ENCODE data around the gene SH2B3.

Gene SH2B3

DNA sequence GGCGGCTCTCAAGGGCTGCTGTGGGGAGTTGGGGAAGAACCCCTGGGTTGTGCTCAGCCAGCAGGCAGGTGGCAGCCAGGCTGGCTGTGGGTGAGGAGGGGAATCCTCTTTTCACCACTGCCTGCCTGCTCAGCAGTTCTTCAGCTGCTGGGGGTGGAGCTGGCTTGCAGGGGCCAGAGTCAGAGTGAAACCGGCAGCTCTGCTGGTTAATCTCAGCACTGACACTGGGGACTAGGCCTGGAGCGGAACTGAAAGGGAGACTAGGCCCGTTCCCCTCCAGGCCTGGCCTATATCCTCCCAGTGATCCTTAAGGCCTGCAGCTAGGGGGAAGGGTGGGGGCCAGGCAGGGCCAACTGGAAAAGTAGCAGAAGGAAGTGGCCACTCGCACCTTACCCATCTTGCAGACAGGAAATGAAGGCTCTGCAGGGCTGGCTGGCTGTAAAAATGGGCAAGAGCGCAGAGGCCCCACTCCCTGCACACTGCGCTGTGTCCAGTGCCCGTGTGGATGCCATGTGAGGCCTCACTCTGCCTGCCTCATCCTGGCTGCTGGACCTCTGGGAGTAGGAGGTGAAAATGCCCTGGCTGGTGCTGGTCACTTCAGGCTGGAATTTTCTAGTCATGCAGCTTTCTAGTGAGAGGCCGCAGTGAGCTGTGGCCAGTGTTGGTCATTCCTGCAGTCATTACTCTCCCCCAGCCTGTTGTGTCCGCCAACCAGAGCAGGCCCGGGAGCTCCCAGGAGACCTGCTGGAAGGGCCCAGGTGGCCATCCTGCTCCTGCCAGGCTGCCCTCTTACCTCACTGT lies 39.4 kb downstream of the SH2B3 start:
- H3K36me3 ChIP-seq (ENCODE audit: insufficient read depth, low read length), result peaks cover 61% of the 10 kb centered on the region
- H3K4me3 ChIP-seq, result peak overlapping the region; percentile 29; the same call in 1 of the 2 replicates
- no peak for DNase-seq (ENCODE audit: low read depth, low spot score)
- peak overlapping the region; percentile 13 for H3K9ac ChIP-seq (ENCODE audit: insufficient read length)
- H3K9me3 ChIP-seq (ENCODE audit: low read depth, low read length), result no peaks in the 10 kb centered on the region
- peak overlapping the region; percentile 74 for H3K27ac ChIP-seq
- peak; percentile 31 for TF ChIP-seq FOXP2 (optimal IDR thresholded peaks at IDR 0.05; ENCODE audit: control extremely low read depth, extremely low read length, insufficient read depth)
- no peak; the same call in 1 of the 2 replicates for TF ChIP-seq POLR2AphosphoS5 (IDR thresholded peaks at IDR 0.05; ENCODE audit: borderline replicate concordance, low read depth, low read length)

DNA sequence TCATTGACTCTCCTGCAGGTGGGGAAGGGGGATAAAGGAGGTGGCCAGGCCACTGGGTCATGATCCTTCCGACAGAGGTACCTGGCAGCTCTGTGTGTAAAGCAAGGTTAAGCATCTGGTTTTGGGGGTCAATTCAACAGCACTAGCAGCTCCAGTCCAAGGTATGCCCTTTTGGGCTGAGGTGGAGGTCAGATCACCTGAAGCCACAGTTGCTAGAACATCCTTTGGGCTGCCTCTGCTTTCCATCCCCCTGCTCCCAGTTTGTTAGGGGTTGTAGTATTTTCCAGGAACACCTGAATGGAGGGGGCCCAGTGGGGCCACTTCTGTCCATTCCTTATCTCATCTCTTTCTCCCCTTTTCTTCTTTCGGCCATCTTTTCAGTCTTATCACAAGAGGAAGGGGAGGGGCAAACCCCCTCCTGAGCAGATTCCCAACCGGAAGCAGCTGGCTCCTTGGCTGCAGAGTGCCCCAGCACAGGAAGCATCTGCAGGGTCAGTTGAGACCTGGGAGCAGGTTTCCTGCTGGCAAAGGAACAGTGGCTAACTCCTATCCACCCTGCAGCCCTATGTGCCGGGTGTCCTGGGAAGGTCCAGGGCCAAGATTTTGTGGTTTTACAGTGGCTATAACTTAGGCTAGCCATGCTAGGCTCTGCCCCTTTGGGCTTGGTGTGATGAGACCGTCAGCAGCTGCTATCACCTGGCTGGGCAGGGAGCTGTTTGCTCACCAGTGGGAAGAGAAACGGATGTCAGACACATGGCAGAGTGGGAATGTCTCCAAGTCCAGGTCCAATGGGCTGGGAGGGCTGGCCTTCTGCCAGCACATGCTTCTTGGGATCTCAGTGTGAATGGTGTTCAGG lies 40.2 kb downstream of the SH2B3 start:
- DNase-seq (ENCODE audit: low read depth, low spot score), result no peak
- TF ChIP-seq EZH2 (IDR thresholded peaks at IDR 0.05) (no peak), FOXP2 (optimal IDR thresholded peaks at IDR 0.05; ENCODE audit: control extremely low read depth, extremely low read length, insufficient read depth) (no peak), POLR2AphosphoS5 (IDR thresholded peaks at IDR 0.05; ENCODE audit: borderline replicate concordance, low read depth, low read length) (no peak)
- Histone ChIP-seq H3K36me3 (ENCODE audit: insufficient read depth, low read length) (peaks cover 66% of the 10 kb centered on the region), H3K4me3 (no peak overlapping the region), H3K9ac (ENCODE audit: insufficient read length) (peak overlapping the region; percentile 13), H3K27ac (peak overlapping the region; percentile 74), H3K9me3 (ENCODE audit: low read depth, low read length) (no peaks in the 10 kb centered on the region)

DNA sequence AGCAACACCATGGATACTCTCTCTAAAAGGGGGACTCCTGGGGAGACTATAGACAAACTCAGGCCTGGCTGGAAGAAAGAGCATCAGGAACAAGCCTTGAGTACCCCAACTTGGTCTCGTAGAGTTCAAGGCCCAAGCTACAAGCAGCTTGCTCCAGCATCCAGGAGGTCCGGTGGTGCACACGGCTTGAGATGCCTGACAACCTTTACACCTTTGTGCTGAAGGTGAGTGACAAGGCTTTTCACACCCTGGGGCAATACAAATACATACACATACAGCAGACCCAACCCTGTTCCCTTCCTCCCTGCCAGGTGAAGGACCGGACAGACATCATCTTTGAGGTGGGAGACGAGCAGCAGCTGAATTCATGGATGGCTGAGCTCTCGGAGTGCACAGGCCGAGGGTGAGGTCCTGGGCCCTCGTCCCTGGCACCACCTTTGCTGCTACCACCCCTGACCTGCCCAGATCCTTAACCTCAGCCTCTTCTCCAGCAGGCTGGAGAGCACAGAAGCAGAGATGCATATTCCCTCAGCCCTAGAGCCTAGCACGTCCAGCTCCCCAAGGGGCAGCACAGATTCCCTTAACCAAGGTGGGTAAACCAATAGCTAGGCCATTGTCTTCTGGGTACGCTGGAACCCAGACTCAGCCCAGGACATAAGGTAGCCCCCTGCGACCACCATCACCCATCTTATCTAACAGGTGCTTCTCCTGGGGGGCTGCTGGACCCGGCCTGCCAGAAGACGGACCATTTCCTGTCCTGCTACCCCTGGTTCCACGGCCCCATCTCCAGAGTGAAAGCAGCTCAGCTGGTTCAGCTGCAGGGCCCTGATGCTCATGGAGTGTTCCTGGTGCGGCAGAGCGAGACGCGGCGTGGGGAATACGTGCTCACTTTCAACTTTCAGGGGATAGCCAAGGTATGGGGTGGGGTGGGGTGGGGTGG lies 41.2 kb downstream of the SH2B3 start:
- Histone ChIP-seq H3K9me3 (ENCODE audit: low read depth, low read length) (no peaks in the 10 kb centered on the region), H3K9ac (ENCODE audit: insufficient read length) (no peak overlapping the region), H3K27ac (peak overlapping the region; percentile 74; the same call in 1 of the 2 replicates), H3K4me3 (no peak overlapping the region), H3K36me3 (ENCODE audit: insufficient read depth, low read length) (peaks cover 71% of the 10 kb centered on the region)
- TF ChIP-seq POLR2AphosphoS5 (IDR thresholded peaks at IDR 0.05; ENCODE audit: borderline replicate concordance, low read depth, low read length), result no peak
- no peak for DNase-seq (ENCODE audit: low read depth, low spot score)

DNA sequence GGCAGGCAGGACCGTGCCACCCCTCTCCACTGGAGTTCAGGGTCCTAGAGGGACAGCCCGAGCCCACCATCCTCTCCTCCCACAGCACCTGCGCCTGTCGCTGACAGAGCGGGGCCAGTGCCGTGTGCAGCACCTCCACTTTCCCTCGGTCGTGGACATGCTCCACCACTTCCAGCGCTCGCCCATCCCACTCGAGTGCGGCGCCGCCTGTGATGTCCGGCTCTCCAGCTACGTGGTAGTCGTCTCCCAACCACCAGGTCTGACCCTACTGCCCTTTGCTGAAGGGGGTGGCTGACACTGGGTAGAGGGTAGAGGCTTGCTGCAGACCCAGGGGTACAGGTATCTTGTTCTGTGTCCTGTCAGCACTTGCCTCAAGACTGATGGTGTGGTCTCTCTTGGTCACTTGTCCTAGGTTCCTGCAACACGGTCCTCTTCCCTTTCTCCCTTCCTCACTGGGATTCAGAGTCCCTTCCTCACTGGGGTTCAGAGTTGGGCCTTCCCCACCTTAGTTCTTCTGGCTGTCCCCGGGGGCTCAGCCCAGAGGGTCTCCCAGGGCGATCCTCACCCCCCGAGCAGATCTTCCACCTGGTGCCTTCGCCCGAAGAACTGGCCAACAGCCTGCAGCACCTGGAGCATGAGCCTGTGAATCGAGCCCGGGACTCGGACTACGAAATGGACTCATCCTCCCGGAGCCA lies 42.0 kb downstream of the SH2B3 start:
- TF ChIP-seq FOXP2 (optimal IDR thresholded peaks at IDR 0.05; ENCODE audit: control extremely low read depth, extremely low read length, insufficient read depth), result no peak
- TF ChIP-seq POLR2AphosphoS5 (IDR thresholded peaks at IDR 0.05; ENCODE audit: borderline replicate concordance, low read depth, low read length), result no peak
- TF ChIP-seq EZH2 (IDR thresholded peaks at IDR 0.05), result no peak
- H3K36me3 ChIP-seq (ENCODE audit: insufficient read depth, low read length), result peaks cover 68% of the 10 kb centered on the region
- H3K9me3 ChIP-seq (ENCODE audit: low read depth, low read length), result no peaks in the 10 kb centered on the region
- H3K4me3 ChIP-seq, result no peak overlapping the region
- no peak for DNase-seq (ENCODE audit: low read depth, low spot score)
- no peak overlapping the region for H3K9ac ChIP-seq (ENCODE audit: insufficient read length)
- H3K27ac ChIP-seq, result no peak overlapping the region

DNA sequence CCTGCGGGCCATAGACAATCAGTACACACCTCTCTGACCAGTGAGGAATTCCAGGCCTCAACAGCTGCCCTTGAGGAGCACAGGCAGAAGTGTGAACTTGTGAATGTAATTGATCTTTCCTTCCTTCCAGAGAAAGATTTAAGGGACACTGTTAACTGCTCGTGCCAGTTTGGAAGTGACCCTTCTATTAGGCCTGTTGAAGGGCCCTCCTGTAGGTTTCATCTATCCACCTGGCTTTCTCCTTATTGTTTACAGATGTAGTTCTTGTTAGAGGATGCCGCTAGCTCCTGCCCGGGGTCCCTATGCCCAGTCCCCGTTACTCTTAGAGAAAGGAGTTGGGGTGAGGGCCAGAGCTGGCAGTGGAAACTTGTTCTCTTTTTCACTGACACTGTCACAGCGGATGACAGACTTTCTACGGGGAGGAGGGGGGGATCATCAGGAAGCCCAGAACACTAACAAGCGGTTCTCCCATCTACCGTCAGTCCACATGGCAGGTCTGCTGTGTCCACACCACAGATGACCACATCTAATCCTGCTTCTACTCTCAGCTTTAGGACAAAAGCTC lies 42.6 kb downstream of the SH2B3 start:
- no peak for DNase-seq (ENCODE audit: low read depth, low spot score)
- peak overlapping the region; percentile 76 for H3K27ac ChIP-seq
- H3K4me3 ChIP-seq, result no peak overlapping the region
- TF ChIP-seq POLR2AphosphoS5 (IDR thresholded peaks at IDR 0.05; ENCODE audit: borderline replicate concordance, low read depth, low read length) (no peak), EZH2 (IDR thresholded peaks at IDR 0.05) (no peak), FOXP2 (optimal IDR thresholded peaks at IDR 0.05; ENCODE audit: control extremely low read depth, extremely low read length, insufficient read depth) (no peak)
- H3K36me3 ChIP-seq (ENCODE audit: insufficient read depth, low read length), result peaks cover 72% of the 10 kb centered on the region
- no peaks in the 10 kb centered on the region for H3K9me3 ChIP-seq (ENCODE audit: low read depth, low read length)
- no peak overlapping the region for H3K9ac ChIP-seq (ENCODE audit: insufficient read length)

DNA sequence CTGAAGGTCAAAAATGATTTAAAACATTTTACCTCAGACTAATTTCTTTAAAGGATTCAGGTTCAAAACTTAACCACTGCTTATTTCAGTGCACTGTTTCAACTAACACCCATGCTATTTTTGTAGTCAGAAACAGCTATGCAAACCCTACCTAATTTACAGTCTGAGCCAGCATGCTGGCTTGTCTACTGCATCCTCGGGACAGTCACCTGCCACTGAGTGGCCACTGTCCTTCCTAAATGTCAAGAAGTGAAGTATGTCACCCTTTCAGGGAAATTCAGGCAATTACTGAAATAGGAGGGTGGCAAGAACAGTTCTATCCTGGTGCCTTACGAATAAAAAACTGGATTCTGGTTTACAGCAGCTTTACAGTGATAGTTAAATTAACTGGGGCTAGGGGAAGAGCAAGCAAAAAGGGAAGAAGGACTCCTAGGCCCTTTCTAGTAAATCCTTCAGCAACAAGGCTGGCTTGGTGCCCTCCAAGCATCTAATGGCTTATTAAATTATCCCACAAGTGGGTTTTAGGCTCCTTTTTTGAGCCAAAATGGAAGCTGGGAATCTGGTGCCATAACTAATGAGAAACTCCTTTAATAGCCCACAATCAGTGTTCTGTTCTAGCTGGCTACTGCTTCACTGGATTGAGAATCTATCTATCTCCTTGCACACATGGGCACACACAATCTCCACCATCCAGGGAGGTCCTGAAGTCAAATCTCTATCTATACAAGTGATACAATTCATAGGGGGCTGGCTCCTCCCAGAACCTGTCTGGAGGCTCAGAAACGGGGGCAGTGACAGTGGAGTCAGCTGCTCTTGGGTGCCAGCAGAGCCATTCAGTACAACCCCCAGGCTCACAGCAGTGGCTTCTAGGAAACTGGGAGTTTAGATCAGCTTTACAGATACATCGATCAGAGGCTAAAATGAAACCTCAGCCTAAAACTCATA lies 43.4 kb downstream of the SH2B3 start:
- no peak overlapping the region for H3K4me3 ChIP-seq
- no peak for TF ChIP-seq FOXP2 (optimal IDR thresholded peaks at IDR 0.05; ENCODE audit: control extremely low read depth, extremely low read length, insufficient read depth)
- peak; percentile 7; the same call in 1 of the 2 replicates for TF ChIP-seq POLR2AphosphoS5 (IDR thresholded peaks at IDR 0.05; ENCODE audit: borderline replicate concordance, low read depth, low read length)
- H3K9ac ChIP-seq (ENCODE audit: insufficient read length), result peak overlapping the region; percentile 1
- peaks cover 78% of the 10 kb centered on the region for H3K36me3 ChIP-seq (ENCODE audit: insufficient read depth, low read length)
- H3K27ac ChIP-seq, result peak overlapping the region; percentile 76
- no peak for DNase-seq (ENCODE audit: low read depth, low spot score)
- no peaks in the 10 kb centered on the region for H3K9me3 ChIP-seq (ENCODE audit: low read depth, low read length)
